ENCODE results near the gene AGL.
"Not testable (repeated sequence)": the region's sequence is repeated elsewhere in the genome, so short reads cannot be mapped to it uniquely, and the experiment has no call there.

Gene AGL

GRCh38 chr1:99852648-99853047 lies 2.5 kb downstream of the AGL start:
- DNase-seq: no peak

DNA sequence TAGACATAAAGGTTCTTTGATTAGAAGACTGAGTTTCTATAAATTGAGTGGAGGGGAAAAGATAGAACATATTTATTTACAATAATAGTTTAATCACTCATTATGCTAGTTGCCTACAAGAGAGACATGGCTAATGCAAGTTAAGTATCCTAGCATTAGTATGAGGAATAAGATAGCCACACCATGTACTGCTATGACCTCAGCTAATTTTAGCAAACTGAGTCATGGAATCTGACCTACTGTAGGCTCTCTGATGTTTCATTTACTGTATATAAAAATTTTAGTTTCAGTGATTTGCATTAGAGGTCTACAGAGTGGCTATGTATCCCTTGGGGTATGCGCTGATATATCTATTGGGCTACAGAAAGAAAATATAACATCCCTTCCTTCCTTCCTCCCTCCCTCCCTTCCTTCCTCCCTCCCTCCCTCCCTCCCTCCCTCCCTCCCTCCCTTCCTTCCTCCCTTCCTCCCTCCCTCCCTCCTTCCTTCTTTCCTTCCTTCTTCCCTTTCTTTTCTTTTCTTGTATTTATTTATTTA lies 5.8 kb downstream of the AGL start:
- no peak for DNase-seq

- not testable (repeated sequence) for DNase-seq
Observed at GRCh38 chr1:99857041-99857440, 6.9 kb downstream of the AGL start.

- DNase-seq: no peak
Observed at GRCh38 chr1:99858286-99858685, 8.1 kb downstream of the AGL start.

- DNase-seq: no peak
Observed at GRCh38 chr1:99858881-99859280, 8.7 kb downstream of the AGL start.

DNA sequence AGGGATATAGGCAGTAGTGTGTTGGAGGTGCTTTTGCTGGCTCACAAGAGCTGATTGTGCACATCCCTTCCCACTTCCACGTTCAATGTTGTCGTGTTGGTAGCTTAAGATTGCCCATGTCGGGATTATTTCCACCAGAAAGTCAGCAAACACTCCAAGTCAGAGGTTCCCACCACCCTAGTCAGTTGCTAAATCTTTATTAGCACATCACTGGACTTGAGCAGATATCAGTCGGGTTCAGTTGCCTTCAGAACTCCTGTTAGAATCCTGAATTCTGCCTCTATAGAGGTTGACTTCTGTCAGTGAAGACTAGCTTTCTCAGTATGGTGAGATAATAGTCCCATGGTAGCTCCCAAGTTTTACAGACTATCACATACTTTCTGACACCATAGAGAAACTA lies 10.5 kb downstream of the AGL start:
- DNase-seq: no peak

DNA sequence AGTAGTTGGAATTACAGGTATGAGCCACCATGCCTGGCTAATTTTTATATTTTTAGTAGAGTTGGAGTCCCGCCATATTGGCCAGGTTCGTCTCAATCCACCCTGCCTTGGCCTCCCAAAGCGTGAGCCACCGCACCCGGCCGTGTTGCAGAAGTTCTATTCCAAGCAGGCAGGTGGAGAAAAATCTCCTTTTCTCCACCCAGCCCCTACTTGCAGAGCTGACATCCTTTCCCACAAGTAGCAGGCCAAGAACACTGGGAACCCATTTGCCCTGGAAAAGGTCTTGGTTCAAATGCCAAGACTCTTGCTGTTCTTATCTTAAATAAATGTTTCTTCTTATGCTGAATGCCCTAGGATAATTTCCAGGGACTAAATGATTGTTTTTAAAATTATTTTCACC lies 17.5 kb downstream of the AGL start:
- no peak for DNase-seq

DNA sequence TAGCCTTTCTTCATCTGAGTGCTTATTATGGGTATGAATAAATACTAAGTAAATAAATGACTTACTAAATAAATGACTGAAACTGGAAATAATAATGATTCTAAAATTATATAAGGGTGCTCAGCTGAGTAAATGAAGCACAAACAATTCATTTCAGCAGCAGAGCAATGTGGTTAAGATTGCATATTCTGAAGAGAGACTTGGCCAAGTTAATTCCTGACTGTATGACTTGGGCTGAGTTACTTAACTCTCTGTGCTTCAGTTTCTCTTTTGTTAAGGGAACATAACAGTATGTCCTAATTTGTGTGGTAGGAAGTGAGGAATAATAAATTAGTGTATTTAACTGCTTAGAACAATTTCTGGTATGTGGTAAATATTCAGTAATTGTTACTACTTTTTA lies 19.1 kb downstream of the AGL start:
- DNase-seq: no peak

- no peak for DNase-seq
Observed at GRCh38 chr1:99869723-99870122, 19.6 kb downstream of the AGL start.

DNA sequence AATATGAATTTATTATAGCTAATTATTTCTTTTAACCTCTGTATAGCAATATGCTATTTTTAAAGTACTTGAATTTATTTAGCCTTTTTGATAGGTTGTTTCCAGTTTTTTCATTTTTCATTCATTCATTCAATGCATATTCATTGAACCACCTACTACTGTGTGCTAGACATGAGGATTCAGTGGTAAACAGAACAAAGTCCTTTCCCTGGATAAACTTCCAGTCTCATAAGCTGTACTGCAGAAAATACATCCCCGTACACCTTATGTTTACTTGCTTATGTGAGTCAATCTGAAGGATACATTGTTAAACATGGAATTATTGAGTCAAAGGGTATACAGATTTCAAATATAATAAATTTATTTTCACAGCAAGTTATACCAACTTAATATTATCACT lies 21.9 kb downstream of the AGL start:
- DNase-seq: no peak

- DNase-seq: no peak
Observed at GRCh38 chr1:99877568-99877967, 27.4 kb downstream of the AGL start.

- DNase-seq: no peak
Observed at GRCh38 chr1:99886179-99886578, 36.0 kb downstream of the AGL start.

GRCh38 chr1:99886841-99887240 lies 36.7 kb downstream of the AGL start:
- DNase-seq: no peak

DNA sequence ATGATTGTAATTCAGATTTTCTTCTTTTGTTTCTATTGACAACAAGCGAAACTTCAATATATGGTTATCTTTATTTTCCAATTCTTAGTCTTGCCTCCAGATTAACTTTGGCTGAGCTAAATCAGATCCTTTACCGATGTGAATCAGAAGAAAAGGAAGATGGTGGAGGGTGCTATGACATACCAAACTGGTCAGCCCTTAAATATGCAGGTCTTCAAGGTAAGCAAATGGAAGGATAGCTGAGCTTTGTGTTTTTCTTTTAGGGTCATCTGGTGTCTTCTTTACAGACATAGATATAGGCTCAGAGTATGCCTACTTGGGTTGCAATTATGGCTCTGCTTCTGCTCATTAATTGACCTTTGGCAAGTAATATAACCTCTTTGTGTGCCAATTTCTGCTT lies 37.7 kb downstream of the AGL start:
- no peak for DNase-seq

DNA sequence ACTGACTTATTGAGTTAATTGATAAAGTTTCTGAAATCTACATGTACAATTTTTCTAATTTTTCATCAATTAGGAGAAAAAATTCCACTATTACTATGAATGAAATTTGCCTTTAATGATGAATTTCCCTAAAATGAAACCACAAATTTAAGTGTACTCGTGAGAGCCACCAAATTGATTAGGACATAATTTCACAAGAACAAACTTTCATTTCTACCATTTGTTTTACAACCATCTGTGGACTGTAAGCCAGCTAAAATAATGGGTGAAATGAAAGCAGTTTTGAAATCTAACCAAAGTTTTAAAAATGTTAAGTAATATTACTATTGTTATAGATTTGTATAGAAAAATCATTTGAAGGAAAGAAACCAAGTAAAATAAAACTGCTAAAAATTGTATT lies 41.8 kb downstream of the AGL start:
- no peak for DNase-seq

- not testable (repeated sequence) for DNase-seq
Observed at GRCh38 chr1:99903278-99903677, 53.1 kb downstream of the AGL start.

GRCh38 chr1:99906535-99906934 lies 56.4 kb downstream of the AGL start:
- DNase-seq: no peak

- DNase-seq: no peak
Observed at GRCh38 chr1:99917214-99917613, 67.1 kb downstream of the AGL start.

- DNase-seq: no peak
Observed at GRCh38 chr1:99919220-99919619, 69.1 kb downstream of the AGL start.

GRCh38 chr1:99934801-99935200 lies 84.6 kb downstream of the AGL start:
- no peak for DNase-seq

DNA sequence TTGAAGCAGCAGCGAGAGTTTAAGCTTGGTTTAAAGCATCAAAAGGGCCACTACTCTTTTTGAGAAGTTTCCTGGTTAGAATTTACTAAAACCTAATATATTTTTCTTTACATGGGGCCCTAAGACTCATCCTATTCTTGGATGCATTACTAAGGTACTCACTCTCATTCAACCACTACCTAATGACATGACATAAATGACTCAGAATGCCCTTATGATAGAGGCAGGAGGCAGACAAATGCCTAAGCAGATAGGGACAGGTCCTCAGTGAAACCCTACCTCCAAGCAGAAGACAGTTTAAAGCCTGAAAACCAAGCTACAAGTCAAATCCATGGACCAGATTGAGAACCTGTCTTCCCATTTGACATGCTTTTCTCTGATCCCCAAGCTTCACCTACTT lies 85.4 kb downstream of the AGL start:
- no peak for DNase-seq

- DNase-seq: no peak
Observed at GRCh38 chr1:99936071-99936470, 85.9 kb downstream of the AGL start.

DNA sequence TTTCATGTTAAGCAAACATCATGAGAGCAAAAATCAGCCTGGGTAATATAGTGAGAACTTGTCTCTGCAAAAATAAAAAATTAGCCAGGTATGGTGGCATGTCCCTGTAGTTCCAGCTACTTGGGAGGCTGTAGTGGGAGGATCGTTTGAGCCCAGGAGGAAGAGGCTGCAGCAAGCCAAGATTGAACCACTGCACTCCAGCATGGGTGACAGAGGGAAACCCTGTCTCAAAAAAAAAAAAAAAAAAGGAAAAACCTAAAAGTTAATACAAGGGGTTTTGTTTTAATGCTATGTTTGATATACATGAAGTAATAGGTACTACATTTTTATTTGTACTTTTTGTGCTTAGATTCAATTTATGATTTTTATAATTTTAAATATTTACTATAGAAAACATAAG lies 92.6 kb downstream of the AGL start:
- no peak for DNase-seq

DNA sequence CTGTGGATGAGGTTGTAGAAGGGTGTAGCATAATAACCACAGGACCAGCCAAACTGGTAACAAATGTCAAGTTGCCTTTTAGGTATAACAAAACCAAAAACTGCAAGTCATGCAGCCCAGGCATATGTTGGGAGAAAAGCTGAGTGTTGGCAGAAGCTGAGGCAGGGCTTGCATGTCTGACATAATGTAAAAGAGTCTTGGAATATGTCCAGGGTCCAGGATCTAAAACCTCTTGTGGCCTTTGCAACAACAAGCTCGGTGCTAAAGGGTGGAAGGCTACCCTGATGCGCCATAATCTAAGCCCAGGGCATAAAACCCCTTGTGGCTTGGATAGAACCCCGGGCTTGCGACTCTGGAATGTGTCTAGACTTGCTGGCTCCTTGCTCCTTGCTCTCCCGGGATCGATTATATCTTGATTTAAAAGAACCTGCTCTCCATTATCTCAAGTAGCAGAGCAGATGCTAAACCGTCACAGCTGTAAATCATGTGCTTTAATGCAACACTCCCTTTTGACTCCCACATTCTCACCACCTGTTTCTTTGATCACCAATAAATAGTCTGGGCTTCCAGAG lies 93.1 kb downstream of the AGL start:
- no peak for DNase-seq

DNA sequence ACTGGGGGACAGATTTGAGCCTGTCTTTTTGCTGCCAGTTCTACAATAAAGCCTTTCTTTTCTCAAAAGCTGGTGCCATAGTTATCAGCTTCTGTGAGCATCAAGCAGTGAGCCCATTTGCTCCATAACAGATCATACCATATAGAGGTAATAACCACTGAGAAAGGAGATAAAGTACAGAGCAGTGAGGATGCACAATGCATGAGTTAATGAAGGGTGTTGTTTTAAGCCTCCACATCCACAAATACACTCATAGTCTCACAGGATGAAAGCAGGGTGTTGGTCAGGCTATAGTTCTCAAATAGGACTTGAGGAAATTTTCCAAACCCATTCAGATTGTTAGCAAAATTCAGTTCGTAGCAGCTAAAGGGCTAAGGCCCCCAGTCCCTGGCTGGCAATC lies 94.0 kb downstream of the AGL start:
- no peak for DNase-seq

GRCh38 chr1:99945174-99945573 lies 95.0 kb downstream of the AGL start:
- DNase-seq: no peak
